Spinal cord (tissue), 10 donors: ENCODE measurements around the gene INTS15. TPM values are rescaled to one million over a fixed set of nuclear protein-coding genes. Genes with fewer than 3 reads are reported as not detected.

Experiments used
- DNase-seq, 6 donors: peaks; one replicate each; pipeline versions ENCODE4 v3.0.0 to v3.0.0-alpha.2; 2013 to 2015; ENCODE audit warnings: low spot score in 6 of 6, low read depth in 4 of 6
- H3K27ac ChIP-seq: one replicate; pipeline ENCODE4 v1.5.1; 2013; ENCODE audit warnings: low read depth, low read length, control low read depth
- H3K27me3 ChIP-seq: one replicate; pipeline ENCODE4 v1.6.1; 2013; ENCODE audit warnings: low read length; ENCODE audit not compliant: control insufficient read depth, insufficient read depth
- H3K36me3 ChIP-seq: one replicate; pipeline ENCODE4 v1.6.1; 2013; ENCODE audit warnings: low read length; ENCODE audit not compliant: control insufficient read depth, insufficient read depth
- H3K4me1 ChIP-seq: one replicate; pipeline ENCODE4 v1.6.1; 2013; ENCODE audit warnings: low read length; ENCODE audit not compliant: control insufficient read depth, insufficient read depth
- H3K4me3 ChIP-seq: one replicate; pipeline ENCODE4 v1.5.1; 2013; ENCODE audit warnings: low read depth, low read length, control low read depth
- H3K9me3 ChIP-seq: one replicate; pipeline ENCODE4 v1.6.1; 2013; ENCODE audit warnings: low read length; ENCODE audit not compliant: control insufficient read depth, insufficient read depth
- WGBS: methylation state at CpG from one replicate; pipeline ENCODE4 v1.1.5; 2013; ENCODE audit warnings: missing lambda C conversion rate; ENCODE audit not compliant: insufficient coverage; 5-methylcytosine and 5-hydroxymethylcytosine counted together
- polyA plus RNA-seq, 2 donors: library from polyadenylated mRNA; unstranded; fragments of 120-200 nt; gene quantifications; one replicate each; pipeline ENCODE4 v1.2.1, GENCODE V29; 2013; ENCODE audit not compliant: insufficient read length in 2 of 2
- total RNA-seq, 2 donors: library from RNA; depleted of rRNA in 1 of 2; stranded (reverse); fragments of 120-200 nt in 1 of 2; fragments of >200 nt in 1 of 2; gene quantifications; one replicate each; pipeline versions ENCODE4 v1.2.3 to v1.2.4, GENCODE V29; 2013 to 2014
- donor health status: healthy.

The INTS15 gene
- total and polyA plus RNA-seq, 4 donors, result 14.0 to 57.0 (median 37.1) TPM

DNA sequence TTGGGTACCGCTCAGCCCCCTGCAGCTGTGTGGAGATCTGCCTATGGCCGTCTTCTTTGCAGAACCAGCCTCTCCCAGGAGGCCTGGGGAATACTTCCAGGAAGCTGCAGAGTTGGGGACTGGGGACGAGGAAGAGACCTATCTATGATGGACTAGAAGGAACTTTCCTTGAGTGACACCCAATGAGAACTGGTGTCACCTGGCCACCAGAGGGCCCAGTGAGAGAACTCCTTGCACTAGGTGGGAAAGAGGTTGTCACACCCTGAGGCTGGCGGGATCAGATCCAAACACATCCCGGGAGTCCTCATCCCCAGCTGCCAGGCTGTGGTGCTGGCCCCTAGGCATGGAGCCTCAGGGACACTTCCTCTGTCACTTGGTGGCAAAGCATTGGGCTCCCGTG lies 33.6 kb upstream of the INTS15 start:
- no peak for DNase-seq
- H3K27ac ChIP-seq, result no peak overlapping the region
- no peaks in the 10 kb centered on the region for H3K27me3 ChIP-seq
- 80% methylated on average over 5 of the region's 6 CpGs for WGBS
- no peaks in the 10 kb centered on the region for H3K9me3 ChIP-seq
- H3K4me3 ChIP-seq, result no peak overlapping the region
- H3K4me1 ChIP-seq, result no peaks in the 10 kb centered on the region
- H3K36me3 ChIP-seq, result no peaks in the 10 kb centered on the region

DNA sequence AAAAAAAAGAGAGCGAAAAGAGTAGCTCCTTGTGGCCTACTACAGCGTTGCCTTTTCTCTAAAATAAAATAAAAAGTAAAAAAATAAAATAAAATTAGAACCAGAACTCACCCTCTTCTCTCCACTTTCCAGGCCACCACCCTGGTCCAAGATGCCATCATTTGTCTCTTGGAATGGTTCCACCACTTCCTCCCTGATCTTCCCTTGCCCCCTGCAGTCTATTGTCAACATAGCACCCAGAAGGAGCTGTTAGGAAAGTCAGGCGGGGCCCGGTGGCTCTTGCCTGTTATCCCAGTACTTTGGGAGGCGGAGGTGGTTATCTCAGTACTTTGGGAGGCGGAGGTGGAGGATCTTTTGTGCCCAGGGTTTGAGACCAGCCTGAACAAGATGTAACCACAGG lies 31.0 kb upstream of the INTS15 start:
- peak in 1 of 6 donors; percentile 7 for DNase-seq
- Histone ChIP-seq H3K9me3 (no peaks in the 10 kb centered on the region), H3K27me3 (no peaks in the 10 kb centered on the region), H3K36me3 (no peaks in the 10 kb centered on the region), H3K27ac (no peak overlapping the region), H3K4me1 (no peaks in the 10 kb centered on the region), H3K4me3 (no peak overlapping the region)
- no CpG with 5 or more reads among the region's 6 CpGs for WGBS

GRCh38 chr7:6559896-6560295 lies 29.9 kb upstream of the INTS15 start:
- Histone ChIP-seq H3K27me3 (no peaks in the 10 kb centered on the region), H3K36me3 (no peaks in the 10 kb centered on the region), H3K27ac (no peak overlapping the region), H3K4me1 (no peaks in the 10 kb centered on the region), H3K4me3 (no peak overlapping the region), H3K9me3 (no peaks in the 10 kb centered on the region)
- no peak for DNase-seq
- 0% methylated on average over 1 of the region's 3 CpGs for WGBS

- WGBS, result no CpG with 5 or more reads among the region's 1 CpG
- peak in 1 of 6 donors; percentile 46 for DNase-seq
- Histone ChIP-seq H3K27ac (no peak overlapping the region), H3K9me3 (no peaks in the 10 kb centered on the region), H3K4me1 (no peaks in the 10 kb centered on the region), H3K36me3 (no peaks in the 10 kb centered on the region), H3K4me3 (no peak overlapping the region), H3K27me3 (no peaks in the 10 kb centered on the region)
These were observed 27.7 kb upstream of the INTS15 start for GRCh38 chr7:6562106-6562505.

DNA sequence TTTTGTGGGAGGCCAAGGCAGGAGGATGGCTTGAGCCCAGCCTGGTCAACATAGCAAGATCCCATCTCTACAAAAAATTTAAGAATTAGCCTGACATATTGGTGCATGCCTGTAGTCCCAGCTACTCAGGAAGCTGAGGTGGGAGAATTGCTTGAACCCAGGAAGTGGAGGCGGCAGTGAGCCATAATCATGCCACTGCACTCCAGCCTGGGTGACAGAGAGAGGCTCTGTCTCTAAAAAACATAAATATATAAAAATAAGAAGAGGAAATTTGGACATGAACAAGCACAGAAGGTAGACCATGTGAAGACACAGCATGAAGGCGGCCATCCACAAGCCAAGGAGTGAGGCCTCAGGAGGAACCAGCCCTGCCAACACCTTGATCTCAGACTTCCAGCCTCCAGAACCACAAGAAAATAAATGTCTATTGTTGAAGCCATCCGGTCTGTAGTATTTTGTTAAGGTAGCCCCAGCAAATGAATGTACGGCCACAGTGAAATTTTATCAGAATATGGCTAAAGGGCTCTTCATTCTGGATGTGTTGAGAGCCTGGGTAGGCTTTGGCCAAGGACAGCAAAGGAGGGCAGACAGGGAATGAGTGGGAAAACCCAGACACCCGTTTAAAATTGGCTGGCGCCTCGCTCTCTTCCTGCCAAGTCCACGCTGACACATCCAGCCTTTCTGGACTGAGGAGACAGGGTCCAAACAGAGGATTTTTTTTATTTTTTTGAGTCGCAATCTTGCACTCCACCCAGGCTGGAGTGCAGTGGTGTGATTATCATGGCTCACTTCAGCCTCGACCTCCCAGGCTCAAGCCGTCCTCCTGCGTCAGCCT lies 25.7 kb upstream of the INTS15 start:
- Histone ChIP-seq H3K27me3 (no peaks in the 10 kb centered on the region), H3K36me3 (no peaks in the 10 kb centered on the region), H3K4me3 (no peak overlapping the region), H3K4me1 (no peaks in the 10 kb centered on the region), H3K9me3 (no peaks in the 10 kb centered on the region), H3K27ac (no peak overlapping the region)
- WGBS, result 76% methylated on average over 6 of the region's 12 CpGs
- peak in 1 of 6 donors; percentile 23 for DNase-seq

- Histone ChIP-seq H3K27me3 (no peaks in the 10 kb centered on the region), H3K4me1 (no peaks in the 10 kb centered on the region), H3K27ac (no peak overlapping the region), H3K4me3 (no peak overlapping the region), H3K36me3 (no peaks in the 10 kb centered on the region), H3K9me3 (peaks cover 1% of the 10 kb centered on the region)
- DNase-seq, result no peak
- WGBS, result 89% methylated on average over 4 of the region's 4 CpGs
These were observed 24.2 kb upstream of the INTS15 start for GRCh38 chr7:6565655-6566054.

GRCh38 chr7:6567886-6568285 lies 21.9 kb upstream of the INTS15 start:
- DNase-seq, result no peak
- H3K9me3 ChIP-seq, result peaks cover 1% of the 10 kb centered on the region
- no peak overlapping the region for H3K4me3 ChIP-seq
- no peaks in the 10 kb centered on the region for H3K27me3 ChIP-seq
- H3K4me1 ChIP-seq, result no peaks in the 10 kb centered on the region
- H3K36me3 ChIP-seq, result no peaks in the 10 kb centered on the region
- 78% methylated on average over 2 of the region's 3 CpGs for WGBS
- H3K27ac ChIP-seq, result no peak overlapping the region

DNA sequence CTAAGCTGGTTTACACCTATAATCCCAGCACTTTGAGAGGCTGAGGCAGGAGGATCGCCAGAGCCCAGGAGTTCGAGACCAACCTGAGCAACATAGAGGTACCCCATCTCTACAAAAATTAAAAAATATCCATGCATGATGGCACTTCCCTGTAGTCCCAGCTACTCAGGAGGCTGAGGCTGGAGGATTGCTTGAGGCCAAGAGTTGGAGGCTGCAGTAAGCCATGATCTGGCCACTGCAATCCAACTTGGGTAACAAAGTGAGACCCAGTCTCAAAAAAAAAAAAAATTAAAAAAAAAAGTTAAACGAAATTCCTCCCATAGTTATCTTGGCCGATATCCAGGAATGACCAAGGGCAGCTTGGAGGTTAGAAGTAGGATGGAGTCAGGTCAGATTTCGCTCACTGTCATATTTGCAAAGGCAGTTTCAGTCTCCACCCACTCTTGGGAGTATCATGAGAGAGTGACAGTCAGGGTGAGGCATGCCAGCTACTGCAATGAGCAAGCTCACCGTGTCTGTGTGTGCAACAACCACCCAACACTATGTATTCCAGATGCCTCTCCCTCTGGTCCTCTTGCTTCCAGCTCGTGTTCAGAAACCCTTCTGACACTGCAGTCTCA lies 18.6 kb upstream of the INTS15 start:
- H3K27me3 ChIP-seq, result no peaks in the 10 kb centered on the region
- no peak overlapping the region for H3K27ac ChIP-seq
- 74% methylated on average over 3 of the region's 7 CpGs for WGBS
- DNase-seq, result no peak
- peaks cover 2% of the 10 kb centered on the region for H3K4me1 ChIP-seq
- peaks cover 1% of the 10 kb centered on the region for H3K9me3 ChIP-seq
- no peak overlapping the region for H3K4me3 ChIP-seq
- no peaks in the 10 kb centered on the region for H3K36me3 ChIP-seq

DNA sequence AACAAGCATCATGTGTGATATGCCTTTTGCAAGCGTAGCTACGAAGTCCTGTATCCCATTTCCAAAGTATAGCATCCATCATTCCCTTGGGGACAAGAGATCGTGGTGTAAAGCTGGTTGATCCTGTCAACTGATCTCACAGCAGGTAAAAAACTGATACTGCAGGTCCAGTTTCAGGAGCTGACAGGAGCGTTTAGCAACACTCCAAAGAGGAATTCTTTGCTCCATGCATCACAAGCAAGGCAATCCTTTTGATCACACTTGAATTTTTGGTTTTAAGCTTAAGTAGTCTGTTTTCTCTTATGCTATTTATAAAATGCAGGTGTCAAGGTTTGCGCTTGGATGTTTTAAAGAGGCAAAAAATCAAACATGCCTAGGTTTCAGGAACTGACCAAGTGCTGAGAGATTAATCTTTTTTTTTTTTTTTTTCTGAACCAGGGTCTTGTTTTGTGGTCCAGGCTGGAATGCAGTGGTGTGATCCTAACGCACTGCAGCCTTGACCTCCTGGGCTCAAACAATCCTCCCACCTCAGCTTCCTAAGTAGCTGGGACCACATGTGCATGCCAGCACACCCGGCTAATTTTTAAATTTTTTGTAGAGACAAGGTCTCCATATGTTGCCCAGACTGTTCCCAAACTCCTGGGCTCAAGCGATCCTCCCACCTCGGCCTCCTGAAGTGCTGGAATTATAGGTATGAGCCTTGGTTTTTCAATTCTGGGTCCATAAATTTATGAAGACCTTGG lies 14.4 kb upstream of the INTS15 start:
- Histone ChIP-seq H3K4me3 (no peak overlapping the region), H3K27me3 (no peaks in the 10 kb centered on the region), H3K36me3 (peaks cover 11% of the 10 kb centered on the region), H3K27ac (no peak overlapping the region), H3K9me3 (no peaks in the 10 kb centered on the region), H3K4me1 (peaks cover 16% of the 10 kb centered on the region)
- DNase-seq, result no peak
- WGBS, result 73% methylated on average over 7 of the region's 9 CpGs
